ENCODE data around the gene NLN.

NLN gene

GRCh38 chr5:65833780-65834179 is 111.8 kb downstream of the NLN start:
- Histone ChIP-seq H3K36me3 (replicated peaks; ENCODE audit: insufficient read depth, low read length) (no peaks in the 10 kb centered on the region), H3K4me1 (ENCODE audit: low read length) (no peaks in the 10 kb centered on the region), H3K4me3 (ENCODE audit: low read length) (no peak overlapping the region), H3K79me2 (ENCODE audit: low read length) (no peaks in the 10 kb centered on the region), H3K9me2 (replicated peaks; ENCODE audit: insufficient read depth, low read length) (no peaks in the 10 kb centered on the region), H3K27ac (ENCODE audit: low read length) (no peak overlapping the region), H4K20me1 (ENCODE audit: insufficient read depth, low read length) (no peaks in the 10 kb centered on the region), H3K9ac (ENCODE audit: low read length) (no peak overlapping the region), H3K9me3 (replicated peaks; ENCODE audit: insufficient read depth, low read length) (no peaks in the 10 kb centered on the region), H3K27me3 (replicated peaks; ENCODE audit: insufficient read depth, low read length) (no peaks in the 10 kb centered on the region), H3K4me2 (ENCODE audit: low read depth, low read length) (no peak overlapping the region), H3F3A (ENCODE audit: insufficient read depth, low read length) (no peaks in the 10 kb centered on the region), H2AFZ (ENCODE audit: low read length) (no peak overlapping the region)
- TF ChIP-seq EZH2 (optimal IDR thresholded peaks at IDR 0.05; ENCODE audit: low read depth, low read length) = no peak
- no peak for TF ChIP-seq EZH2phosphoT487 (IDR thresholded peaks at IDR 0.05; ENCODE audit: low read length)
- no peak for TF ChIP-seq CTCF (IDR thresholded peaks at IDR 0.05; ENCODE audit: low read length)
- no peak for DNase-seq

GRCh38 chr5:65834306-65834705 is 112.3 kb downstream of the NLN start:
- no peak for TF ChIP-seq EZH2phosphoT487 (IDR thresholded peaks at IDR 0.05; ENCODE audit: low read length)
- no peak for TF ChIP-seq CTCF (IDR thresholded peaks at IDR 0.05; ENCODE audit: low read length)
- TF ChIP-seq EZH2 (optimal IDR thresholded peaks at IDR 0.05; ENCODE audit: low read depth, low read length) = no peak

GRCh38 chr5:65835191-65835590 is 113.2 kb downstream of the NLN start:
- H3K27ac ChIP-seq (ENCODE audit: low read length) = no peak overlapping the region
- H3F3A ChIP-seq (ENCODE audit: insufficient read depth, low read length) = no peaks in the 10 kb centered on the region
- TF ChIP-seq CTCF (IDR thresholded peaks at IDR 0.05; ENCODE audit: low read length) (no peak), EZH2 (optimal IDR thresholded peaks at IDR 0.05; ENCODE audit: low read depth, low read length) (no peak), EZH2phosphoT487 (IDR thresholded peaks at IDR 0.05; ENCODE audit: low read length) (no peak)
- H3K9ac ChIP-seq (ENCODE audit: low read length) = no peak overlapping the region
- no peaks in the 10 kb centered on the region for H4K20me1 ChIP-seq (ENCODE audit: insufficient read depth, low read length)
- no peaks in the 10 kb centered on the region for H3K9me3 ChIP-seq (replicated peaks; ENCODE audit: insufficient read depth, low read length)
- no peak overlapping the region for H3K4me2 ChIP-seq (ENCODE audit: low read depth, low read length)
- H2AFZ ChIP-seq (ENCODE audit: low read length) = no peak overlapping the region
- H3K4me3 ChIP-seq (ENCODE audit: low read length) = no peak overlapping the region
- no peaks in the 10 kb centered on the region for H3K27me3 ChIP-seq (replicated peaks; ENCODE audit: insufficient read depth, low read length)
- H3K36me3 ChIP-seq (replicated peaks; ENCODE audit: insufficient read depth, low read length) = no peaks in the 10 kb centered on the region
- H3K9me2 ChIP-seq (replicated peaks; ENCODE audit: insufficient read depth, low read length) = no peaks in the 10 kb centered on the region
- no peaks in the 10 kb centered on the region for H3K4me1 ChIP-seq (ENCODE audit: low read length)
- DNase-seq = no peak
- no peaks in the 10 kb centered on the region for H3K79me2 ChIP-seq (ENCODE audit: low read length)

More at GRCh38 chr5:65834306-65834705, 112.3 kb downstream of the NLN start:
- H3K9me2 ChIP-seq (replicated peaks; ENCODE audit: insufficient read depth, low read length) = no peaks in the 10 kb centered on the region
- no peaks in the 10 kb centered on the region for H4K20me1 ChIP-seq (ENCODE audit: insufficient read depth, low read length)
- H3K27ac ChIP-seq (ENCODE audit: low read length) = no peak overlapping the region
- no peaks in the 10 kb centered on the region for H3K9me3 ChIP-seq (replicated peaks; ENCODE audit: insufficient read depth, low read length)
- no peak for DNase-seq
- no peak overlapping the region for H3K9ac ChIP-seq (ENCODE audit: low read length)
- no peak overlapping the region for H3K4me3 ChIP-seq (ENCODE audit: low read length)
- H3K27me3 ChIP-seq (replicated peaks; ENCODE audit: insufficient read depth, low read length) = no peaks in the 10 kb centered on the region
- H2AFZ ChIP-seq (ENCODE audit: low read length) = no peak overlapping the region
- no peaks in the 10 kb centered on the region for H3K36me3 ChIP-seq (replicated peaks; ENCODE audit: insufficient read depth, low read length)
- H3K4me1 ChIP-seq (ENCODE audit: low read length) = no peaks in the 10 kb centered on the region
- H3K4me2 ChIP-seq (ENCODE audit: low read depth, low read length) = no peak overlapping the region
- H3K79me2 ChIP-seq (ENCODE audit: low read length) = no peaks in the 10 kb centered on the region
- no peaks in the 10 kb centered on the region for H3F3A ChIP-seq (ENCODE audit: insufficient read depth, low read length)
